ENCODE data around the gene GCGR. TPM values are rescaled to one million over a fixed set of nuclear protein-coding genes. Genes with fewer than 3 reads are reported as not detected.
A peak's percentile ranks its signal among the peaks of the same experiment; 100 is the strongest.

The GCGR gene
- total RNA-seq, 1 experiment from 2014 or later, result not detected

- DNase-seq (ENCODE audit: low read depth, low spot score), result no peak
- in situ Hi-C loops (cut with HindIII; ENCODE audit: low pct_unique_long_range_greater_than_20kb, low sequenced_read_pairs), result no loop called here
Observed at GRCh38 chr17:81810476-81810875, 6.5 kb downstream of the GCGR start.

DNA sequence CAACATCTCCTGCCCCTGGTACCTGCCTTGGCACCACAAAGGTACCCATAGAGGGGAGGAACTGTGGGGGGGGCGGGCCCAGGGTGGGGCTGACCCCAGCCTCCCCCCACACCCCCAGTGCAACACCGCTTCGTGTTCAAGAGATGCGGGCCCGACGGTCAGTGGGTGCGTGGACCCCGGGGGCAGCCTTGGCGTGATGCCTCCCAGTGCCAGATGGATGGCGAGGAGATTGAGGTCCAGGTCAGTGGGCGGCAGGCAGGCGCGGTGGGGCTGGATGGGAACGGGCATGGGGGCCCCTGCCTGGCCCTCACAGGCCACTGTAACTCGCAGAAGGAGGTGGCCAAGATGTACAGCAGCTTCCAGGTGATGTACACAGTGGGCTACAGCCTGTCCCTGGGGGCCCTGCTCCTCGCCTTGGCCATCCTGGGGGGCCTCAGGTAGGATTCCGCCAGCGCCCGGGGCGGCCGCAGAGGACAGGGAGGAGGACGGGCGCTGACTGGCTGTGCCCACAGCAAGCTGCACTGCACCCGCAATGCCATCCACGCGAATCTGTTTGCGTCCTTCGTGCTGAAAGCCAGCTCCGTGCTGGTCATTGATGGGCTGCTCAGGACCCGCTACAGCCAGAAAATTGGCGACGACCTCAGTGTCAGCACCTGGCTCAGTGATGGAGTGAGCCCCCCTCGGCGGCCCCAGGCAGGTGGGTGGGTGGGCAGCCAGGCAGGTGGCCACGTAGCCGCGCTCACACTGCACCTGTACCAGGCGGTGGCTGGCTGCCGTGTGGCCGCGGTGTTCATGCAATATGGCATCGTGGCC is 7.1 kb downstream of the GCGR start:
- in situ Hi-C loops (cut with HindIII; ENCODE audit: low pct_unique_long_range_greater_than_20kb, low sequenced_read_pairs), result no loop called here

GRCh38 chr17:81811705-81812570 is 8.0 kb downstream of the GCGR start:
- in situ Hi-C loops (cut with HindIII; ENCODE audit: low pct_unique_long_range_greater_than_20kb, low sequenced_read_pairs), result no loop called here
- DNase-seq (ENCODE audit: low read depth, low spot score), result no peak

More for the DNA sequence above, 7.1 kb downstream of the GCGR start:
- no peak for DNase-seq (ENCODE audit: low read depth, low spot score)

DNA sequence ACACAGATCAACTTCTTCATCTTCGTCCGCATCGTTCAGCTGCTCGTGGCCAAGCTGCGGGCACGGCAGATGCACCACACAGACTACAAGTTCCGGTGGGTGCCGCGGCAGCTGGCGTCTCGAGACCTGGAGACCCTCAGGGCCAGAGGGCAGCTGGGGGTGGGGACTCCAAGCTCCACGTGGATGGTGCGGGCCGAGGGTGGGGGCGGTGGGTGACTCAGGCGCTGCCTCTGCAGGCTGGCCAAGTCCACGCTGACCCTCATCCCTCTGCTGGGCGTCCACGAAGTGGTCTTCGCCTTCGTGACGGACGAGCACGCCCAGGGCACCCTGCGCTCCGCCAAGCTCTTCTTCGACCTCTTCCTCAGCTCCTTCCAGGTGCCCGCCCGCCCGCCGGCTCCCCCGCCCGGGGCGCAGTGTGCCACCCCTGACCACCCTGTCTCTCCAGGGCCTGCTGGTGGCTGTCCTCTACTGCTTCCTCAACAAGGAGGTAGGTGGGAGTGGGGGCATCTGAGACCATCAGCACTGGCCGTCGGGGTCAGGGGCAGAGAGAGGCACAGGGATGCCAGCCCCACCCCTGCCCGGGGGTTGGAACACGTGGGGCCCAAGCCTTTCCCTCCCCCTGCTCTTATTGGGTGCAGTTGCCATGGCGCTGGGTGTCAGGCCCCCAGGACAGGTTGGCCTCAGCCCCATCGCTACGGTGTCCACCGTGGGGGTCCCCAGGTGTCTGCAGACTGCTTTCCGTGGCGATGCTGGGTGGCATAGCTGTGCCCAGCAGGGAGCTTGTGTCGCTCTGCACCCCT is 8.8 kb downstream of the GCGR start:
- in situ Hi-C loops (cut with HindIII; ENCODE audit: low pct_unique_long_range_greater_than_20kb, low sequenced_read_pairs), result no loop called here
- DNase-seq (ENCODE audit: low read depth, low spot score), result no peak

DNA sequence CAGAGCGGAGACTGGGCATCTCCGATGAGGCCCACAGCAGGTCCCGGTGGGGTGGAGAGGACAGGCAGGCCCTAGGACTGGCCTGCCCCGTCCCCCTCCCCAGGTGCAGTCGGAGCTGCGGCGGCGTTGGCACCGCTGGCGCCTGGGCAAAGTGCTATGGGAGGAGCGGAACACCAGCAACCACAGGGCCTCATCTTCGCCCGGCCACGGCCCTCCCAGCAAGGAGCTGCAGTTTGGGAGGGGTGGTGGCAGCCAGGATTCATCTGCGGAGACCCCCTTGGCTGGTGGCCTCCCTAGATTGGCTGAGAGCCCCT is 9.4 kb downstream of the GCGR start:
- in situ Hi-C loops (cut with HindIII; ENCODE audit: low pct_unique_long_range_greater_than_20kb, low sequenced_read_pairs), result no loop called here
- no peak for DNase-seq (ENCODE audit: low read depth, low spot score)

DNA sequence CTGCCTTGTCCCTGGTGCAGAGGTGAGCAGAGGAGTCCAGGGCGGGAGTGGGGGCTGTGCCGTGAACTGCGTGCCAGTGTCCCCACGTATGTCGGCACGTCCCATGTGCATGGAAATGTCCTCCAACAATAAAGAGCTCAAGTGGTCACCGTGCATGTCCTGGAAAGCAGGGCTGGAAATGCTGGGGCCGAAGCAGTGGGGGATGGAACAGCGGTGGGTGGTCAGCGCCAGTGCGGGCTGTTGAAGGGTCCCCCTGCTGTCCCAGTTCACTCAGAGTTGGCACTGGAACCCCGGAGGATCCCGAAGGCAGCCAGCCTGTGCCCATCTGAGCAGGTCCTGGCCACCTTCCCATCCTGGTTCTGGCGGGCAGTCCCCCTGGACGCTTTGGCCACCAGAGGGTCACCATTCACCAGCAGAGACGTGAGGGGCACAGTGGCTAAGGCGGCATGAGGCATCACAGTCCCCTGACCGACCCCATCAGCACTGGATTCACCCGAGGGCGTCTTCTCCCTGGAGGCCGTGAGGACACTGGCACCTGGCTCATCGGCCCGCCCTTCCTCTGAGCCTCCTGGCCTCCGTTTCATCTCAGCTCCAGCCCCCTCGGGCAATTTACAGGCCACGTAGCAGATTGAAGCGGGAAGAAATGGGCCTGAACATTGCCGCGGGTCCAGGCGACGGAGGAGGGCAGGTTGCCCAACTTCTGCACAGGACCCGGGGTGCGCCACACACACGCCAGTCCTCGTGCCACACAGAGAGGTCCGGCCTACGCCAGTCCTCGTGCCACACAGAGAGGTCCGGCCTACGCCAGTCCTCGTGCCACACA is 10.1 kb downstream of the GCGR start:
- DNase-seq (ENCODE audit: low read depth, low spot score), result no peak

GRCh38 chr17:81814748-81815645 is 11.0 kb downstream of the GCGR start:
- in situ Hi-C loops (cut with HindIII; ENCODE audit: low pct_unique_long_range_greater_than_20kb, low sequenced_read_pairs), result no loop called here
- DNase-seq (ENCODE audit: low read depth, low spot score), result no peak

More for the DNA sequence above, 10.1 kb downstream of the GCGR start:
- in situ Hi-C loops (cut with HindIII; ENCODE audit: low pct_unique_long_range_greater_than_20kb, low sequenced_read_pairs), result no loop called here

GRCh38 chr17:81815646-81815986 is 11.7 kb downstream of the GCGR start:
- no peak for DNase-seq (ENCODE audit: low read depth, low spot score)
- in situ Hi-C loops (cut with HindIII; ENCODE audit: low pct_unique_long_range_greater_than_20kb, low sequenced_read_pairs), result no loop called here

GRCh38 chr17:81817758-81818147 is 13.8 kb downstream of the GCGR start:
- in situ Hi-C loops (cut with HindIII; ENCODE audit: low pct_unique_long_range_greater_than_20kb, low sequenced_read_pairs), result no loop called here
- DNase-seq (ENCODE audit: low read depth, low spot score), result no peak

GRCh38 chr17:81819708-81820107 is 15.8 kb downstream of the GCGR start:
- in situ Hi-C loops (cut with HindIII; ENCODE audit: low pct_unique_long_range_greater_than_20kb, low sequenced_read_pairs), result no loop called here
- DNase-seq (ENCODE audit: low read depth, low spot score), result no peak

DNA sequence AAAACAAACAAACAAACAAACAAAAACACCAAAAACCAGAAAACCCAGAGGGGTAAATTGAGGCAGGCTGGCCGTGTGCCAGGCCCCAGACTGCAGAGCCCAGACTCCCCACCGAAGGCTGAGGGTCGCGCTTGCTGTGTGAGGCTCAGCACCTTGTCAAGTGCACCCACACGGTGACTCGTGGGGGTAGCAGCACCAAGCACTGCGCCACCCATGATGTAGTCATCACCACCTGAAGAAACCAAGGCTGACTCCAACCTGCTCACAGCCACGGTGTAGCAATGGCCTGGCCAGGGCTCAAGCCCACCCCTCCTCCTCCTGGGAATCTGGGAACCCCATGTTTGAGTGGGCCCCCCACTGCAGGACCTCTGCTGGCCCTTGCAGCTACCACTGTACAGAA is 17.2 kb downstream of the GCGR start:
- in situ Hi-C loops (cut with HindIII; ENCODE audit: low pct_unique_long_range_greater_than_20kb, low sequenced_read_pairs), result no loop called here
- no peak for DNase-seq (ENCODE audit: low read depth, low spot score)

GRCh38 chr17:81821603-81822311 is 17.8 kb downstream of the GCGR start:
- DNase-seq (ENCODE audit: low read depth, low spot score), result peak; percentile 95
- in situ Hi-C loops (cut with HindIII; ENCODE audit: low pct_unique_long_range_greater_than_20kb, low sequenced_read_pairs), result no loop called here

- DNase-seq (ENCODE audit: low read depth, low spot score), result no peak
- in situ Hi-C loops (cut with HindIII; ENCODE audit: low pct_unique_long_range_greater_than_20kb, low sequenced_read_pairs), result no loop called here
Observed at GRCh38 chr17:81822312-81822637, 18.3 kb downstream of the GCGR start.

GRCh38 chr17:81822996-81823819 is 19.3 kb downstream of the GCGR start:
- in situ Hi-C loops (cut with HindIII; ENCODE audit: low pct_unique_long_range_greater_than_20kb, low sequenced_read_pairs), result no loop called here

DNA sequence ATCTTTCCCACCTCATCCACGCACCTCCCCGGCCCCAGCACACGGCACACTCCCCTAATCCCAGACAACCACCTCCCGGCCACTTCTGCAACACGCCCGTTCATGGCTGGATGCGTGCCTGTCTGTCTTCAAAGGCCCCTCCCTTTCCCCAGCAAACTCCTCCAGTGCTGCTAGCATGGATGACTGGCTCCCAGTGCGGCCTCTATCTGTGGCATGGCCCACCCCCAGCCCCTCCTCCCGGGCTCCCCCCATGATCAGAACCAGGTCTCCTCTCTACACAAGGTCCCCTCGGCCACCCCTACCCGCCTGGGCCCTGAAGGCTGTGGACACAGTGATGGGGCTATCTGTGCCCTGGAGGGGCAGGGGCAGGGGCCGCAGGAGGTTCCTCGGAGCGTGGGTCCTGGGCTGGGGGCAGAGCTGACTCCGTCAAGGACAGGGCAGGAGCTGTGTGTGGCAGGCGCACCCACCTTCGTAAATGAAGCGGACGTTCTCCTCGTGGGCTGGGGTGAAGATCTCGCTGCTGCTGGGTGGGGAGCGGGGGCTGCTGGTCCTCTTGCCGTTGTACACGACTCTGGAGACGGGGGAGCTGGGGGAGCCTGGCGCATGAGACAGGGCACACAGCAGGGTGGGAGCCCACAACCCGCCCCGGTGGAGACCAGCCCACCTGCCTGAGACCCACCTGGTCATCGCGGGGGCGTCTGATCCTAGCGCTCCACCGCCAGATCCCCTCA is 20.0 kb downstream of the GCGR start:
- in situ Hi-C loops (cut with HindIII; ENCODE audit: low pct_unique_long_range_greater_than_20kb, low sequenced_read_pairs), result no loop called here
- DNase-seq (ENCODE audit: low read depth, low spot score), result no peak

More at GRCh38 chr17:81822996-81823819, 19.3 kb downstream of the GCGR start:
- no peak for DNase-seq (ENCODE audit: low read depth, low spot score)

Measured in SK-MEL-5 (cell line).